ENCODE data around the gene TMEM123.
A peak's percentile ranks its signal among the peaks of the same experiment; 100 is the strongest.

The TMEM123 gene

GRCh38 chr11:102385085-102386007 is 67.2 kb downstream of the TMEM123 start:
- Histone ChIP-seq H3K4me1 (ENCODE audit: control insufficient read depth in 2 of 2, insufficient read depth in 1 of 2, low read depth in 1 of 2, low read length in 2 of 2) (peaks cover 0 to 6% of the 10 kb centered on the region in 2 donors), H3K18ac (ENCODE audit: low read length) (no peak overlapping the region), H3K23ac (ENCODE audit: low read depth, low read length, poor library complexity) (no peak overlapping the region), H3K9ac (ENCODE audit: low read depth, low read length, poor library complexity) (no peak overlapping the region), H3K4ac (ENCODE audit: low read length) (no peak overlapping the region), H4K8ac (ENCODE audit: low read depth, low read length) (no peak overlapping the region), H3K79me1 (ENCODE audit: low read depth, low read length) (no peaks in the 10 kb centered on the region), H3K27ac (replicated peaks; ENCODE audit: low read length) (no peak overlapping the region), H2BK120ac (ENCODE audit: low read depth, low read length) (no peak overlapping the region), H2AFZ (ENCODE audit: low read length) (no peak overlapping the region), H2BK12ac (ENCODE audit: low read length) (no peak overlapping the region), H4K91ac (ENCODE audit: low read depth, low read length, poor library complexity) (no peak overlapping the region), H3K4me2 (ENCODE audit: insufficient read depth, low read length, poor library complexity, severe bottlenecking) (no peak overlapping the region), H2BK15ac (ENCODE audit: low read length) (no peak overlapping the region), H3K9me3 (replicated peaks in 1 of 2; ENCODE audit: control insufficient read depth in 2 of 2, insufficient read depth in 1 of 2, low read depth in 1 of 2, low read length in 2 of 2) (peaks cover 0 to 4% of the 10 kb centered on the region in 2 donors), H3K4me3 (ENCODE audit: low read length in 2 of 2) (no peak overlapping the region), H2BK5ac (ENCODE audit: low read length) (no peak overlapping the region), H3K36me3 (replicated peaks in 1 of 2; ENCODE audit: control insufficient read depth in 2 of 2, insufficient read depth in 2 of 2, low read length in 2 of 2) (peaks cover 2 to 76% of the 10 kb centered on the region in 2 donors), H3K14ac (ENCODE audit: low read length) (no peak overlapping the region), H3K27me3 (ENCODE audit: control insufficient read depth in 3 of 3, insufficient read depth in 3 of 3, low read depth in 1 of 3, low read length in 3 of 3) (no peaks in the 10 kb centered on the region), H2AK5ac (ENCODE audit: low read depth, low read length) (no peak overlapping the region)
- no peak for DNase-seq (ENCODE audit: low spot score)
- WGBS, 2 donors (ENCODE audit: extremely low coverage in 2 of 2, insufficient read length in 2 of 2, insufficient replicate concordance in 1 of 2): no CpG with 5 or more reads among the region's 5 CpGs

DNA sequence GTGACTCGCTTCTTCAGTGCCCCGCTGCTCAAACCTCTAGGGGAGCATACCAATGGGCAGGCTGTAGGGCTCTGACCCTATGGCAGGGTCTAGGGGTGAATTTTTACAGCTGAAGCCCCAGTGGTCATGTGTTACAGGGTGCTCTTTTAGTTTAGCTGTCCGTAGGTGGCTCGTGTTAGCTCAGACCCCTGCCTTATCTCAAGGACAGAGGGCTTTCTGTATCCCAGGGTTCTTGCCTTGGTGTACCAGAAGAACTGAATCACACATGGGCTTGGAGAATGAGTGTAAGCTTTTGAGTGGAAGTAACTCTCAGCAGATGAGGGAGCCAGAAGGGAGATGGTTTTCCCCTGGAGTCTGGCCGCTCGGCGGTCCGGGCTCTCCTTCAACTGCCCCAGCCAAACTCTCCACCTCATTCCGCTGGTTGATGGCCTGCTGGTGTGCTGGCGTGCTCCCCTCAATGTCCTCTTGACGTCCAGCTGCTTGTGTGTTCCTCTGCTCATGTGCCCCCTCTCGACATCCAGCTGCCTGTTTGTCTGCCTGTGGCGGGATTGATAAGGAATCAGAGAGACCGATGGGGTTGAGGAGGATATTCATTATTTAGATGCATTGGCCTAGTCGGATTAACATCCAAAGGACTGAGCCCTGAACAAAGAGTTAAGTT is 68.0 kb downstream of the TMEM123 start:
- peaks cover 0 to 4% of the 10 kb centered on the region in 2 donors for H3K9me3 ChIP-seq (replicated peaks in 1 of 2; ENCODE audit: control insufficient read depth in 2 of 2, insufficient read depth in 1 of 2, low read depth in 1 of 2, low read length in 2 of 2)
- H2BK15ac ChIP-seq (ENCODE audit: low read length): no peak overlapping the region
- no peak for DNase-seq (ENCODE audit: low spot score)
- H4K8ac ChIP-seq (ENCODE audit: low read depth, low read length): no peak overlapping the region
- H2BK120ac ChIP-seq (ENCODE audit: low read depth, low read length): no peak overlapping the region
- H3K23ac ChIP-seq (ENCODE audit: low read depth, low read length, poor library complexity): no peak overlapping the region
- H3K18ac ChIP-seq (ENCODE audit: low read length): no peak overlapping the region
- no peak overlapping the region for H3K4me3 ChIP-seq (ENCODE audit: low read length in 2 of 2)
- no peak overlapping the region for H3K9ac ChIP-seq (ENCODE audit: low read depth, low read length, poor library complexity)
- peaks cover 0 to 6% of the 10 kb centered on the region in 2 donors for H3K4me1 ChIP-seq (ENCODE audit: control insufficient read depth in 2 of 2, insufficient read depth in 1 of 2, low read depth in 1 of 2, low read length in 2 of 2)
- no peak overlapping the region for H3K4ac ChIP-seq (ENCODE audit: low read length)
- no peak overlapping the region for H2AK5ac ChIP-seq (ENCODE audit: low read depth, low read length)
- H3K27me3 ChIP-seq (ENCODE audit: control insufficient read depth in 3 of 3, insufficient read depth in 3 of 3, low read depth in 1 of 3, low read length in 3 of 3): no peaks in the 10 kb centered on the region
- WGBS, 2 donors (ENCODE audit: extremely low coverage in 2 of 2, insufficient read length in 2 of 2, insufficient replicate concordance in 1 of 2): no CpG with 5 or more reads among the region's 15 CpGs
- H2BK5ac ChIP-seq (ENCODE audit: low read length): no peak overlapping the region
- peak overlapping the region; percentile 8 for H3K27ac ChIP-seq (replicated peaks; ENCODE audit: low read length)
- no peak overlapping the region for H3K14ac ChIP-seq (ENCODE audit: low read length)
- no peak overlapping the region for H3K4me2 ChIP-seq (ENCODE audit: insufficient read depth, low read length, poor library complexity, severe bottlenecking)
- no peak overlapping the region for H2AFZ ChIP-seq (ENCODE audit: low read length)
- no peak overlapping the region for H4K91ac ChIP-seq (ENCODE audit: low read depth, low read length, poor library complexity)
- no peaks in the 10 kb centered on the region for H3K79me1 ChIP-seq (ENCODE audit: low read depth, low read length)
- H3K36me3 ChIP-seq (replicated peaks in 1 of 2; ENCODE audit: control insufficient read depth in 2 of 2, insufficient read depth in 2 of 2, low read length in 2 of 2): peaks cover 3 to 82% of the 10 kb centered on the region in 2 donors
- no peak overlapping the region for H2BK12ac ChIP-seq (ENCODE audit: low read length)

DNA sequence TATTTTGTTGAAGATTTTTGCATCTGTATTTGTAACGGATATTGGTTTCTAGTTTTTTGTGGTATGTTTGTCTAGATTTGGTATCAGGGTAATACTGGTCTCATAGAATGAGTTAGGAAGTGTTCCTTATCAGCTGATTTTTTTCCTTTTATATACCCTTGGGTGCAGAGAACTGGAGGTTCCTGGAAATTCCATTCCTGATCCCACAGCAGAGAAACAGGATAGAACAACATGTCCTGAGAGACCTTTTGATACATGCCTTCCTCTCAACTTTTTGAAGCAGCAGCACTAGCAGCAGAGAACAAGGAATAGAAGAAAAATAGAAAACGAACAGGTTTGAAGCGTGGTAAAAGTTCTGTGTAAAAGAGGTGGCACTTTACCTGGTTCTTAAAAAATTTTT is 68.7 kb downstream of the TMEM123 start:
- Histone ChIP-seq H2BK15ac (ENCODE audit: low read length) (no peak overlapping the region), H3K27me3 (ENCODE audit: control insufficient read depth in 3 of 3, insufficient read depth in 3 of 3, low read depth in 1 of 3, low read length in 3 of 3) (no peaks in the 10 kb centered on the region), H3K9ac (ENCODE audit: low read depth, low read length, poor library complexity) (no peak overlapping the region), H3K4ac (ENCODE audit: low read length) (no peak overlapping the region), H2AFZ (ENCODE audit: low read length) (no peak overlapping the region), H2AK5ac (ENCODE audit: low read depth, low read length) (no peak overlapping the region), H3K18ac (ENCODE audit: low read length) (no peak overlapping the region), H3K79me1 (ENCODE audit: low read depth, low read length) (no peaks in the 10 kb centered on the region), H3K14ac (ENCODE audit: low read length) (no peak overlapping the region), H3K27ac (replicated peaks; ENCODE audit: low read length) (no peak overlapping the region), H3K23ac (ENCODE audit: low read depth, low read length, poor library complexity) (no peak overlapping the region), H3K36me3 (replicated peaks in 1 of 2; ENCODE audit: control insufficient read depth in 2 of 2, insufficient read depth in 2 of 2, low read length in 2 of 2) (peaks cover 3 to 82% of the 10 kb centered on the region in 2 donors), H2BK120ac (ENCODE audit: low read depth, low read length) (no peak overlapping the region), H4K8ac (ENCODE audit: low read depth, low read length) (no peak overlapping the region), H4K91ac (ENCODE audit: low read depth, low read length, poor library complexity) (no peak overlapping the region), H3K4me3 (ENCODE audit: low read length in 2 of 2) (no peak overlapping the region), H3K4me1 (ENCODE audit: control insufficient read depth in 2 of 2, insufficient read depth in 1 of 2, low read depth in 1 of 2, low read length in 2 of 2) (peaks cover 0 to 6% of the 10 kb centered on the region in 2 donors), H3K4me2 (ENCODE audit: insufficient read depth, low read length, poor library complexity, severe bottlenecking) (no peak overlapping the region), H2BK12ac (ENCODE audit: low read length) (no peak overlapping the region), H3K9me3 (replicated peaks in 1 of 2; ENCODE audit: control insufficient read depth in 2 of 2, insufficient read depth in 1 of 2, low read depth in 1 of 2, low read length in 2 of 2) (no peaks in the 10 kb centered on the region), H2BK5ac (ENCODE audit: low read length) (no peak overlapping the region)
- DNase-seq (ENCODE audit: low spot score): no peak
- WGBS, 2 donors (ENCODE audit: extremely low coverage in 2 of 2, insufficient read length in 2 of 2, insufficient replicate concordance in 1 of 2): no CpG with 5 or more reads among the region's 3 CpGs

GRCh38 chr11:102382384-102382783 is 70.2 kb downstream of the TMEM123 start:
- H3K9me3 ChIP-seq (replicated peaks in 1 of 2; ENCODE audit: control insufficient read depth in 2 of 2, insufficient read depth in 1 of 2, low read depth in 1 of 2, low read length in 2 of 2): no peaks in the 10 kb centered on the region
- H4K8ac ChIP-seq (ENCODE audit: low read depth, low read length): no peak overlapping the region
- no peak overlapping the region for H2AFZ ChIP-seq (ENCODE audit: low read length)
- H3K4me3 ChIP-seq (ENCODE audit: low read length in 2 of 2): no peak overlapping the region
- DNase-seq (ENCODE audit: low spot score): no peak
- no peak overlapping the region for H2BK5ac ChIP-seq (ENCODE audit: low read length)
- H3K23ac ChIP-seq (ENCODE audit: low read depth, low read length, poor library complexity): no peak overlapping the region
- H3K18ac ChIP-seq (ENCODE audit: low read length): no peak overlapping the region
- H3K27me3 ChIP-seq (ENCODE audit: control insufficient read depth in 3 of 3, insufficient read depth in 3 of 3, low read depth in 1 of 3, low read length in 3 of 3): no peaks in the 10 kb centered on the region
- H3K4me1 ChIP-seq (ENCODE audit: control insufficient read depth in 2 of 2, insufficient read depth in 1 of 2, low read depth in 1 of 2, low read length in 2 of 2): peaks cover 0 to 6% of the 10 kb centered on the region in 2 donors
- peaks cover 3 to 84% of the 10 kb centered on the region in 2 donors for H3K36me3 ChIP-seq (replicated peaks in 1 of 2; ENCODE audit: control insufficient read depth in 2 of 2, insufficient read depth in 2 of 2, low read length in 2 of 2)
- H3K14ac ChIP-seq (ENCODE audit: low read length): no peak overlapping the region
- no peaks in the 10 kb centered on the region for H3K79me1 ChIP-seq (ENCODE audit: low read depth, low read length)
- no peak overlapping the region for H3K27ac ChIP-seq (replicated peaks; ENCODE audit: low read length)
- H2BK15ac ChIP-seq (ENCODE audit: low read length): no peak overlapping the region
- no peak overlapping the region for H2AK5ac ChIP-seq (ENCODE audit: low read depth, low read length)
- no peak overlapping the region for H4K91ac ChIP-seq (ENCODE audit: low read depth, low read length, poor library complexity)
- no peak overlapping the region for H2BK12ac ChIP-seq (ENCODE audit: low read length)
- no peak overlapping the region for H3K4ac ChIP-seq (ENCODE audit: low read length)
- H2BK120ac ChIP-seq (ENCODE audit: low read depth, low read length): no peak overlapping the region
- H3K4me2 ChIP-seq (ENCODE audit: insufficient read depth, low read length, poor library complexity, severe bottlenecking): no peak overlapping the region
- WGBS, 2 donors (ENCODE audit: extremely low coverage in 2 of 2, insufficient read length in 2 of 2, insufficient replicate concordance in 1 of 2): no CpG with 5 or more reads among the region's 3 CpGs
- H3K9ac ChIP-seq (ENCODE audit: low read depth, low read length, poor library complexity): no peak overlapping the region
